HG03060 (cell line): ENCODE data around the gene CNOT3.

Source experiments
- ATAC-seq: cut with Tn5 transposase; IDR thresholded peaks from one replicate; pipeline ENCODE4 v1.9.1; 2021; ENCODE audit warnings: low read depth, moderate number of reproducible peaks; ENCODE audit not compliant: unreplicated experiment

Gene CNOT3

GRCh38 chr19:54147676-54148075 is 10.1 kb downstream of the CNOT3 start:
- no peak for ATAC-seq

GRCh38 chr19:54148158-54148557 is 10.6 kb downstream of the CNOT3 start:
- ATAC-seq: no peak

DNA sequence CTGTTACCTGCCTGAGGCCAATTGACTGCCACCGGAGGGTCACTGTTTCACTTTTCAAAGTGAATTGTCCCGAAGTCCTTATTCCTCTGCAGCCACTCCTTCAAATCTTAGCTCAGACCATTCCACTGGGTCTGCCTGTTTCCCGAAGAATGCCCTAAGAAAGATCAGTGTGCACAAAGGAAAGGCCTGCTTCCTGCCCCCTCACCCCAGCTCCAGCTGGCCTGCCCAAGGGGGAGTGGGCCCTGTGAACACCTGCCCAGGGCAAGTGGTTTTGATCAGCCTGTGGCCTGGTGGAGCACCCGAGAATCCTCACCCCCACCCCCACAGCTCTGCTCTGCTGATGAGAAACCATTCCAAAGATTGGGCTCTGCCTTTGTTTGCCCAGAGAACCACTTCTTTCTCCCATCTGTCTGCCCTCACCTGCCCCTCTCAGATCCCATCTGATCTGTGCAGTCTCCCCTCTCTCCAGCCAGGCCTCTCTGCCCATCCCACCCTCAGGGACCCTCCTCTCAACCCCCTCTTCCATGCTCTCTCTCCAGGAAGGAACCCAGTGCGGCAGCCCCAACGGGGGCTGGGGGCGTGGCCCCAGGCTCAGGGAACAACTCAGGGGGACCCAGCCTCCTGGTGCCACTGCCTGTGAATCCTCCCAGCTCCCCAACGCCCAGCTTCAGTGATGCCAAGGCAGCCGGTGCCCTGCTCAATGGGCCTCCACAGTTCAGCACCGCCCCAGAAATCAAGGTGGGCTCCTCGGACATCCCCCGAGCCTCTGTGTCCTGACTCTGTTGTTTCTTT is 11.7 kb downstream of the CNOT3 start:
- no peak for ATAC-seq

GRCh38 chr19:54151362-54152035 is 13.9 kb downstream of the CNOT3 start:
- ATAC-seq: no peak

DNA sequence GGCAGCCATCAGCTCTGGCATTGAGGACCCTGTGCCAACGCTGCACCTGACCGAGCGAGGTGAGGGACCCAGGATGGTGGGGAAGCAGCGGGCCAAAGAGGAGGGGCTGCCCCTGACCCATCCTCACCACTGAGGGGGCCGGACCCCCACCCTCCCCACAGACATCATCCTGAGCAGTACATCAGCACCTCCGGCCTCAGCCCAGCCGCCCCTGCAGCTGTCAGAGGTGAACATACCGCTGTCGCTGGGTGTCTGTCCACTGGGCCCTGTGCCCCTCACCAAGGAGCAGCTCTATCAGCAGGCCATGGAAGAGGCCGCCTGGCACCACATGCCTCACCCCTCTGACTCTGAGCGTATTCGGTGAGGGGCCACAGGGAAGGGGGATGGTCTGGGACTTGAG is 14.7 kb downstream of the CNOT3 start:
- ATAC-seq: no peak

DNA sequence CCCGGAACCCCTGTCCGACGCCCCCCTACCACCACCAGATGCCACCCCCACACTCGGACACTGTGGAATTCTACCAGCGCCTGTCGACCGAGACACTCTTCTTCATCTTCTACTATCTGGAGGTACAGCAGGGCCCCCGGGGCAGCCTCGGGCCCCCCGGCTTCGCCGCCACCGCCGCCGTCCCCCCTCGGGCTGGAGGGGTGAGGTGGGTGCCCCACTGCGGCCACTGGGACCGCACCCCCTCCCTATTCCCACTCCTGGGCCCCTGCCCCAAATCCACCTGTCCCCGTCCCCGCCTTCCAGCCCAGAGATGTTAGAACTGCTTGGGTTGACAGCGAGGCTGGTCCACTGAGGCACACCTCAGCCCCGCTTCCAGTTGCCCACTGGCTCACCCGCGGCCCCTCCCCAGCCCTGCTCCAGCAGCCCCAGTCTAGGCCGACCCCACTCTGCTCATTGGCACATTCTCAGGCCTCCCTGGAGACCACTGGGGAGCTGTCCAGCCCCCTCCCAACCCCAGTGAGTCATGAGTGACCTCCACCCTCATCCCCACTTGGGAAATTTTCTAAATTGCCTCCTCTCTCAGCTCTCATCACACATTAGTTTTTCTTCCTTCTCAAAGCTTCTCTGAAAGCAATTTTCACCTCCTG is 15.4 kb downstream of the CNOT3 start:
- ATAC-seq: no peak

DNA sequence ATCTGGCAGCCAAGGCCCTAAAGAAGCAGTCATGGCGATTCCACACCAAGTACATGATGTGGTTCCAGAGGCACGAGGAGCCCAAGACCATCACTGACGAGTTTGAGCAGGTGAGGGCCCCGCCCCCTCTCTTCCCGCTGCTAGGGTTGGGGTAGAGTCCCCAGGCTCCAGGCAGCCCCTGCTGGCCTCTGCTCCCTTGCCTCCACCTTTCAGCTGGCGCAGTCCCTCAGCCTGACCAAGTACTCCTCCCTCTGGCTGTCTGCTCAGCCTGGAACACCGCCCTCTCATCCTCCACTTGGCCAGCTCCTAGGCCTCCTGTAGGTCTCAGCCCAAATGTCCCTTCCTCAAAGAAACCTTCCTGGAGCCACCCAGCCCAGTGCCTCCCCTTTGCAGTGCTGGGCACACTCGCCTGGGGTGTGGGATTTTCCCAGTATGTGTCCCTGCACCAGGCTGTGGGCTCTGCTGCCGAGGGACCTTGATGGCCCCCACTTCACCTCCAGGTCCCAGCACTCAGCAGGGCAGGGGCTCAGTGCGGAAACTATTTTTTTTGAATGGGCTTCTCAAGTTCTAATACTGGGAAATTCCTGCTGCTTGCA is 16.3 kb downstream of the CNOT3 start:
- no peak for ATAC-seq

DNA sequence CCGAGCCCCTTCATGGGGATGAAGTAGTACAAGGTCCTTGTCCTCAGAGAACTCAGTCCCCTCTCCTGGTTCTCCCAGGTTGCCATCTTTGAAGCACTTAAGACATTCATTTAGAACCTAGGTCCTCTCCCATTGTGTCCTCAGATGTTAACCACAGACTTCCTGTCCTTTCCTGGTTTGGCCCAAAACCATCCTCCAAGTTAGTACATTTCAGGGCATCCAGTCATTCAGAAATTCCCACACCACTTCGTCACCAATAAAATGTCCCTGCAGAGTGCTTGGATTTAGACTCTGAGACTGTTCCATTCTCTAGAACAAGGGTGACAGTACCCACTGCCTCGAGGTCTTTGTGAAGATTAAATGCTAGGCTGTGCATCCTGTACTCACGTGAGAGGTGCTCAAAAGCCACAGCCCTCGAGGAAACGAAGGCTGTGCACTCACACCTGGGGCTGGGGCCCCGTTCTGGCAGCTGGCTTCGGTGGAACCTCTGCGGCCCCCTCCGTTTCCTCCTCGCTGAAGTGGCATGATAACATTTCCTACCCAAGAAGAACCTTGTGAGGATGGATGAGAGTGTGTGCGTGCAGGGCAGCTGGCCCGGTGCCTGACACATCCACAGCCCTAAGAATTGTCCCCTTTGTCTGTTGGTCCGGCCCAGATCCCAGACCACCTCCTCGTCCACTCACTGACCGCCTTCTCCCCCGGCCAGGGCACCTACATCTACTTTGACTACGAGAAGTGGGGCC is 17.2 kb downstream of the CNOT3 start:
- no peak for ATAC-seq

- no peak for ATAC-seq
Measured at GRCh38 chr19:54155694-54156093, 18.1 kb downstream of the CNOT3 start.

- ATAC-seq: no peak
Measured at GRCh38 chr19:54156490-54156889, 18.9 kb downstream of the CNOT3 start.

DNA sequence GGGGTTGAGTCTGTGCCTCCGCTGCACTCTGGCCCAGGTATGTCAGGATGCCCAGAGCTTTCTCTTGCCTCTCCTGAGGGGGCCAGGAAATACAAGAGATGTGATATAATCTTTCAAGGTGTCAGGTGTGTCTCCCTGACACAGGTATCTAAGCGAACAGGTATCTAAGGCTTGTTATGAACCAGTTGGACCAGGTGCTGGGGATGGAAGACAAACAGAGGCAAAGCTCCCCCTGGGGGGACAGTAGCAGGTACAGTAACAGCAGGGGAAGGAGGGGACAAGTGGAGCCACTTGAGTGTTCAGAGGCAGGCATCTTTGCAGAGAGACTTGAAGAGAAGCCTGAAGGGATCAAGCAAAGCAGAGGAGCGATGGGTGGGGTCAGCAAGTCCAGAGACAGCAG is 19.4 kb downstream of the CNOT3 start:
- no peak for ATAC-seq

GRCh38 chr19:54158812-54159351 is 21.3 kb downstream of the CNOT3 start:
- no peak for ATAC-seq

DNA sequence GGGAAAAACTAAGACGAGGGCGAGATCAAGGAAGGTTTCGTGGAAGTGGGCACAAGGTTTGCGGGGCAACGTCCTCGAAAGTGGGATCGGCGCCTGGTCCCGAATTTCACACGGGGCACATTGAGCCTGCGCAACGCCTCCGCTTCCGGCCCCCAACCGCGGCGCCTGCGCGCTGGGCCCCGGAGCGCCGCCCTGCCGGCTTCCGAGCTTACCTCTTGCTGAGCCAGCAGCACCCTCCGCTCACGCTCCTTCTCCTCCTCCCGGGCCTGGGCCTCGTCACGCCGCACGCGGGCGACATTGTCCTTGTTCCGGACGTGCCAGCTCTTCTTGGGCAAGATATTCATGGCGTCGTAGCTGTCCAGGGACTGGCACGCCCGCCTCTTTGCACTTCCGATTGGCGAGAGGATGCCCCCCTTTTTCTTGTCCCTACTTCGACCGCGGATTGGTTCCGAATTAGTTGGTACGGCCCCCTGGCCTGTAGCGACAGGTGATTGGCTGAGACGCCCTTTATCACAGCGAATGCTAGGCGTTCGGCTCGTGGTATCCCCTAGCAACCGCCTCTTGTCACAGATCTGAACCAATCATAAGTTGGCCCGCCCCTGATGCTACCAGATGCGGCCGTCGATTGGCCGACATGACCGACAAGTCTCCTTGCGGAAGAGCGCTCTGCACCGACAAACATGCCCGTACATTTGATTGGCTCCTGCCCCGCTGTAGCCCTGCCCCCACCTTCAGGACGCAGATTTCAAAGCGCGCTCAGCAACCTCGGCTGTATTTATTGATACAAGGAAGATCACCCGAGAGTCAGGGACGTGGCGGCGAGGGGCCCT is 22.0 kb downstream of the CNOT3 start, which contains the start of gene LENG1:
TSS of gene LENG1 (minus strand) at position 370 of the 830 bp plus-strand sequence. CDS start at position 344, 26 bp downstream.
- peak; percentile 84 for ATAC-seq

- ATAC-seq: no peak
Measured at GRCh38 chr19:54160182-54160811, 22.7 kb downstream of the CNOT3 start.

- no peak for ATAC-seq
Measured at GRCh38 chr19:54160854-54161253, 23.3 kb downstream of the CNOT3 start.

GRCh38 chr19:54162241-54162805 is 24.8 kb downstream of the CNOT3 start:
- no peak for ATAC-seq

DNA sequence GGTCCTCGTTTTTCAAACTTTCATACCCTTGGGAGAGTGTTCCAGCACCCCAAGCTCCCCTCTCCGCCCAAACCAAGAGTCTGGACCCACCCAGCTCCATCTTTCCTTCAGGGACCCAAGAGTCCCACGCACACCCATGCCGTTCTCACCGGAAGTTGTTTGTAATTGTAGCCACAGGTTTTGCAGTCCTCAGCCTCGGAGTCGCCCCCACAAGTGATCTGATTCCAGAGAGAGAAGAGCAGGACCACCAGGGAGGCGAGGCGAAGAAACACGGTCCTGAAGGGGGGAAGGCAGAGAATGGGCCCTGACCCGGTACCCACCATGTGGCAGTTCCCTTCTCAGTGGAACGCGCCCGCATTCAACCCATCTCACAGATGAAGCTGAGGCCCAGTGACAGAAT is 25.3 kb downstream of the CNOT3 start:
- ATAC-seq: no peak

DNA sequence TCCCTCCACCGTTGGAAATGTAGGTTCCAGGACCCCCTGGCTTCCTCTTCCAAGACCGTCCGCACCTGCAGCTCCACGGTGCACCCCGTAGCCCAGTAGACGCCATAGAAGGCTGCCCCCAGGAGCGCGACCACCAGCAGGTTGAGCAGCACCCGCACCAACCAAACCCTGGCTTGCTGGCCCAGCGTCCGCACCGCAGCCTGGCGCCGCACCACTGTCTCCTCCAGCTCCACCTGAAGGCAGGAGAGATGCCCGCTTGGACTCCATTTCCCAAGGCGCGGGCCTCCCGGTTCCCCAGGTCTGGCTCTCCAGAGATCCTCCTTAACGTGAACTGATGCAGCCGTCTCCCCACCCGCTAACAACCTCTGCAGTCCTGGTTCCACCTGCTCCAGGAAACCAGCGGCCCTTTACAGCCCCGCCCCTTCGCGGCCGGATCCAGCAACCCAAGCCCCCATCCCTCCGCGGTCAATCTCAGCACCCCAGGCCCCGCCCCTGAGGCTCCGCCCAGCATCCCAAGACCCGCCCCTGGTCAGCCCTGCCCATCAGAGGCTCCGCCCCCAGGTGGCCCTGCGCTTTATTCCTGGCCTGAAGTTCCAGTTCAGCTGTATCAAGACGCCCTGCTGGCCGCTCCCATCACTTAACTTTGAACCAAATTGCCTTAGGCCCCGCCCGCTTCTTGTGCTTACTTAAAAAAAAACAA is 27.0 kb downstream of the CNOT3 start:
- no peak for ATAC-seq
